NOMO-1 treated with dmso at 0.1 percent for 144 hours (cell line): Measurements from ENCODE around the gene ECEL1.
"Not testable (repeated sequence)": the region's sequence is repeated elsewhere in the genome, so short reads cannot be mapped to it uniquely, and the experiment has no call there.

Experiments
- DNase-seq: peaks from one replicate; lab custom pipeline; 2025; ENCODE audit not compliant: unreplicated experiment; lab: John Stamatoyannopoulos, UW

The ECEL1 gene

DNA sequence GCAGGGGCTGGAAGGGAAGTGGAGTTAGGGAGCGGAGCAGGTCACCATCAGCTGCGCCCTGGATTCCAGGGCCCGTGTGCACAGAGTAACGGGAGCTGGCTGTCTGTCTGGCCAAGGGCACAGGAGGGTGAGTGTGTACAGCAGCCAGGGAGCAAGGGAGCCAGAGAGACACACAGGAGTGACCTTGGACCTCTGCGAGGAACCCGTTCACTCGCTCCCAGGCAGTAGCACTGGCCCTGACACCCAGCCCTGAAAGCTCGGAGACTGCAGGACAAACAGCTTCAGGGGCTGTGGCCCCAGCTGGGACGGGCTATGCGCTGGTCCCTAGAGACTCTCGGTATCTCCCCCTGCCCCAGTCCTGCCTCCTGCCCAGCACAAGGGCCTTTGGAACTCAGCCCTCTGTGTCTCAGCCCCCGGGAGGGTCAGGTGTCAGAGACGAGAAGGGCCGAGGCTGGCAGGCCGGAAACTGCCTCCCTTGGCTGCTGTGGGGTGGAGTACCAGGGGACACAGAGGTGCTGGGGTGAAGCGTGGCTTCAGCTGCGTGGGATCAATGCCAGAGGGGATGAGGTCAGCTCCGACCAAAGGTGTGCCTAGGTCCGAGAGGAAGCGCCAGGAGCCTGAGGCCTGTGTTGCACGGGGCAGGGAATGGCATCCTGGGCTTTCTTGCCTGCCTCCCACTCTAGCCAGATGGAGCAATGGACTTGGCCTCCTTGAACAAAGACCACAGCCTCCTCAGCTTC, 43.8 kb downstream of the ECEL1 start:
- not testable (repeated sequence) for DNase-seq

DNA sequence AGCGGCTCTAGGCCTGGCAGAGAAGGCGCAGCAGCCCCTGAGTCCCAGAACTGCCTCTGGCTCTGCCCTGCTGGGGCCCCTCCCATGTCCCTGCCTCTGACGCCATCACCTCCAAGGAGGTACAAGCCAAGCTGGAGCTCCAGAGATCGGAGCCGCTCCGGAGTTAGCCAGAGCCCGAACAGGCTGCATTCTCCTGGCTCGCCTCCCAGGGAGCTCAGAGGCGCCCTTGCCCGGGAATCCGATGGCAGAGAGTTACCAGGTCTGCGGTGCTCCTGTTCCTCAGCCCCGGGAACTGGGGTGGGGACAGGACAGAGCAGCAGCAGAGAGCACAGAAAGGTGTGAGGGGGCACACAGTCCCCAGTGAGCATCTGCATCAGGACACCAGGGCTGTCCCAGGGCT, 44.6 kb downstream of the ECEL1 start:
- DNase-seq = not testable (repeated sequence)

DNA sequence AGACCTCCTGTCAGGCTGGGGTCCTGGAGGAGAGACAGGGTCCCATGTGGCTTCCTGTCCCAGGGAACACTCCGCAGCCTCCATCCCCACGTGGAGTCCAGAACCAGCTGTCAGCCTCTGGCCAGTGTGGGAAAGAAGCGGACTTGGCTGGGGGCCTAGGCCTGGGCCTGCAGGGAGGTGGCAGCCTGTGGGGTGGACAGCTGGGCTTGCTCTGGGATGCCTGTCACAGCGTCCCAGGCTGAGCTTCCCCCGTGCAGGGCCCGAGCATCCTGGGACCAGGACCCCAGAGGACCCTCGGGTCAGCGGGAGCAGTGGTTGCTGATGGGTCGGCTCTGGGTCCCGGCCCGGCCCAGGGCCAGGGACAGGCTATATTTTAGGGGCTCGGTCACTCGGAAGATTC, 45.2 kb downstream of the ECEL1 start:
- not testable (repeated sequence) for DNase-seq

DNA sequence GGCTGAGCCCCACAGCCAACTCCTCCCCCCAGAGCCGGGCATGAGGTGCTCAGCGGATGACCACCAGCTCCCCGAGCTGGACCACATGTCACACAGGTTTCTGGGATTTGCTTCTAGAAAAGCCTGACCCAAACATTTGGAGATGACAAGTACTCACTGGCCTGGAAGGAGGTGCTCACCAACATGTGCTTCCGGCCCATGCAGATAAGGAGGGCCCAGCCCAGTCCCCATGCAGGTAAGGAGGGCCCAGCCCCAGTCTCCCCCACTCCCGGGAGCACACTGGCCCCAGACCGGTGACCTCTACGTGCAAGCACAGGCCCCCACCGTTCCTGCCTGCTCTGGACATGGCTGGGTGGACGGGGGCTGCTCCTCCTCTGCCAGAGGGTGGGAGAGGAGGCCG, 45.7 kb downstream of the ECEL1 start:
- DNase-seq = not testable (repeated sequence)

DNA sequence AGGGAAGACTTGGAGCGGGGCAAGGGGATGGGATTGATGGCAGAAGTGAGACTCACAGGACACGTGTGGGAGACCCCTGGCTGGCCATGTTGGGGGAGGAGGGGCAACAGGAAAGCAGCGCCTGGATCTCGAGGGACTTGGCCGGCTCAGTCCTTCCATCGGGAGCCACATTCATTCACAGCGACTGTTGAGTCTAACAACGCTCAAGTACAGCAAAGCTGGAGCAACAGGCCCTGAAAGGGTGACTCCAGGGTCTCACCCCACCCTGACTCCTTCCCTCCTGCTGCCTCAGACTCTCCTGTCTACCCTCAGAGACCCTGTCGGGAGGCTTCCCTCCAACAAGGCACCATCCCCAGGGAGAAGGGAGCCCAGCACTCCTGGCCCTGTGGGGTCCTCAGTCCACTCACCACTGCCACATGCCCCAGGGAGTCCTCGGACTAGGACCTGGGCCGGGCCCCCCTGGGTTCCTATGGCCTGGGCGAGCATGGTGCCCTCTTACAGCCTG, 46.4 kb downstream of the ECEL1 start:
- no peak for DNase-seq

DNA sequence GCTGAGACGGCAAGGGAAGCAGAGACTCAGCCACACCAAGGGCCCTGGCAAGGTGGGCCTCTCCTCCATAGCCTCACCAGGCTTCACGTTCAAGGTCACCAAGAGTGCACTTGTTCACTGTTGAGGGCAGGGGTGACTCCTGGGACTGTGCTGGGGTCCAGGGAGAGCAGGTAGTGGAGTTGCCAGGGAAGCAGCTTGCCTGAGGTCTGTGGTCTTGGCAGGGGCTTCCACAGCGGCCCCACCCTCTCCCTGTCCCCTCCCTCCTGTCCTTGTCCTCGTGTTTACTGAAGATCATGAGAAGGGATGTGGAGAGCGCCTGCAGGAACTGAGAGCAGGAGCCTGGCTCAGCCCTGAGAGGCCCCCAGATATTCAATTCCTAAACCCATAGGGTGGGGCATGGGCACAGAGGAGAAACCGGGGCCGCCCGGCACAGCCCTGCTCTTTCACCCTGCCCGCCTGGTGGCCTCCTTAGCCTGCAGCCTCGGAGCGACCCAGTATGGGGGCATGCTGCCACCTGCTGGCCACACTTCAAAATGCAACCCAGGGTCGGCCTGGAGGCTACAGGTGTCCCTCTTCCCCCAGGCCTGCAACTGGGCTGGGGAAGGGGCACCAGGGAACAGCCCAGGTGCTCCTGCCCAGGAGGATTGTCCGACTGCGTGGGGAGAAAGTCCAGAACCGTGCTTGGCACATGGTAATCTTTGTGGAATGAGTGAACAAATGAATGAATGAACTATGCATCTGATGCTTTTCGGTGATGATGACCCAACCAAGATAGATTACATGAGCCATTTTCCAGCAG, 47.2 kb downstream of the ECEL1 start:
- peak; percentile 17 for DNase-seq

DNA sequence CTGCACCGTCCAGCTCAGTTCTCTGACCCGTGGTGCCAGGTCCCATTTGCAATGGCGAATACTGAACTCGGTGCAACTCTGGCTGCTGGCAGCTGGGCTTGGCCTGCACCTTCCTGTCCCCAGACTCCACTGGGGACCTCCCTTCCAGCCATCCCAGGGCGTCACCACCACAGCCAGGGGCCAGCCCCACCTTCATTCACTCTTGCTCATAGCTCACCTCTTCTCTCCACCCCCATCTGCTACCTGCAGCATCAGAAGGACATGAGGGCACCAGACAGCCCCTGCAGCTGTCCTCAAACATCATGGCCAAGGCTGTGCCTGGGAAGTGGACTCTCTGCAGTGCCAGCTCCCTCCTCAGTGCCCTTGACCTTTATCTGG, 47.9 kb downstream of the ECEL1 start:
- no peak for DNase-seq

DNA sequence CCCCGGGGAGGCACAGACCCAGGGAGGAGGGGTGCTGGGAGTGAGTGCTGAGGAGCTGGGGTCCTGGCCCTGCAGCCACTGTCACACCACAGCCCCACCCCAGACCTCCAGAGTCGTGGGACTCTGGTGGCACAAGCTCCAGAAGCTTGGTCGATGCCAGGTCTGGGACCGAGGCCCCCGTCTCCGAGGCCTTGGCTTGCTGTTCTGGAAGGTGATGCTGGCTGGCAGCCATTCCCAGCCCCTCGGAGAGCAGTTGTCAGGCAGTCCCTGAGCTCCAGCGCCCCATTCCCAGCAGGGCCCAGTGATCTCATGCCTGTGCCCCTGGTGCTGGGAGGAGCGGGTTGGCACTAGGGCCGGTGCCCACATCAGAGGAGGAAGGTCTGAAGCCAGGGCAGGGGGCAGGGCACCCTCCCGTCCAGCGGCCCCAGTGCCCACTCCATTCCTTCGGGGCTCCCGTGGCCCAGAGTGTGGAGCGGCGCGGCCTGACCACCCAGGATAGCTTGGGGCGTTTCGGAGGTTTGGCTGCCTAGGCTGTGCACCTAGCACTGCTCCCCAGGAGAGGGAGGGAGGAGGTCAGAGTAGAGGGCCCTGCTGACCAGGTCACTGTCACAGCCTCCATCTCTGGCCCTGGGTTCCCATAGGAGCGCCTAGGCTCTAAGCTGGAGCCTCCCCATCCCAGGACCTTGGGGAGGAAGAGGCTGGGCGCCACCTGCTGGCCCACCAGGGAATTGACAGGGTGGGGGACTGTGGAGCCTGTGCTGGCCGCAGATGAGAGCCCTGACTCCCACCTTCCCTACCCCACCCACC, 48.5 kb downstream of the ECEL1 start:
- DNase-seq = no peak

DNA sequence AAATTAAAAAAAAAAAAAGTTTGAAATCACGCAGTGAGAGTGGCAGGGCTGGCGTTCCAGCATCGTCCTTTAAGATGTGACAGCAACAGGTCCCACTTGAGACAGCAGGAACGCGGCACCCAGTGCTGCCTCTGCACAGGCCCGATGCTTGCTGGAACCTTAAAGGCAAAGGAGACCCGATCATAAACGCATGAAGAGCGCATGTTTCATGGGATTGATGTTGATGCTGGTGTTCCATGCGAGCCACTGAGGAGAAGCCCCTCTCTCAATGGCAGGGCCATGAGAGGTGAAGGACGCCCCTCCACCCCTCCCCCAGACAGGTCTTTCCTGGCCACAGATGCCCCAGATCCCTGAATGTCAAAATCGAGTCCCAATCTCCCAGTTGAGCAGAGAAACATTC, 49.5 kb downstream of the ECEL1 start:
- no peak for DNase-seq

DNA sequence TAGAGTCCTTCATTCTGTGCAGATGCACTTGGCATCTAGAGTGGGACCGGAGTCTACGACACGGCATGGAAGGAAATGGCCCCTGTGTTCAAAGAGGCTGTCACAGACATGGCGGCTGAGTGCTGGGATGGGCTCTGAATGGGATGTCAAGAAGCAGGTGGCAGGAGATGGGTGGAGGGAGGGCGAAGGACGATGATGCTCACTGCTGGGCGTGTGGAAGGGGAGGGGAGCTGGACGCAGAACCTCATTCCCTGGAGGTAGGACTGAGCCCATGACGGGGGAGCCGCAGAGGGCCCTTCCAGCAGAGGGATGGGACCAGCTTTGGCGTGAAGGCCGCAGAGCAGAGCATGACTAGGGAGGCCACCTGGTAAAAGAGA, 50.5 kb downstream of the ECEL1 start:
- DNase-seq = no peak

DNA sequence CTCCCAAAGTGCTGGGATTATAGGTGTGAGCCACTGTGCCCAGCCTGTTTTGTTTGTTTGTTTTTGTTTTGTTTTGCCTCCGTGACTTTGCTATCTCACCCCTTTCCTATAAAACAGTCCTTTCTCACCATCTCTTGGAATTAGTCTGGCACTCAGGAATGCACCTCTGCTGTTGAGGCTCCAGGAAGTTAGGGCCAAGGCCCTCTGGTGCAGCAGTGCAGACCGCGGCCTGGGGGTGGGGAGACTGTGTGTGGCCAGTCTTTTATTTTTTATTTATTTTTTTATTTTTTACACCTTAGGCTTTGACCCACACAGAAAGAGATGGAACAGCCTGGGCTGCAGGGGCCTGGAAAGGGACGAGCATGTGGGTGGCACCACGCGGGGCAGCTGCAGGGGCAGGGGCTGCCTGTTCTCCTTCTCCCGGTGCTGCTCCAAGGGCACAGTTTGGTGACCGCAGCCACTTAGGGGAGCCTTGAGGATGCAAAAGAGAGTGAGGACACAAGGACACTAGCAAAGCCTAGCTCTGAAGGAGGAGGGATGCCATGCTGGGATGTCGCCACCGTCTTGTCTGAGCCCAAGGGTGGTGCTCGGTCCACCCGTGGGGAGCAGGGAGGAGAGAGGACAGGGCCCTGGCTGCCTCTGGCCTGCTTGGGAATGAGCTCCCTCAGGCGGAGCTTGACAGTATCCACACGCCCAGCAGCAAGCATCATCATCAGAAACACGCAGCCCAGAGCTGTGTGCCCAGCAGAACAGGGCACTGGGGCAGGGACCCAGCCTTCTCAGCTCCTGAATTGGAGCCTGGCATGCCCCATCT, 51.0 kb downstream of the ECEL1 start:
- DNase-seq = no peak

DNA sequence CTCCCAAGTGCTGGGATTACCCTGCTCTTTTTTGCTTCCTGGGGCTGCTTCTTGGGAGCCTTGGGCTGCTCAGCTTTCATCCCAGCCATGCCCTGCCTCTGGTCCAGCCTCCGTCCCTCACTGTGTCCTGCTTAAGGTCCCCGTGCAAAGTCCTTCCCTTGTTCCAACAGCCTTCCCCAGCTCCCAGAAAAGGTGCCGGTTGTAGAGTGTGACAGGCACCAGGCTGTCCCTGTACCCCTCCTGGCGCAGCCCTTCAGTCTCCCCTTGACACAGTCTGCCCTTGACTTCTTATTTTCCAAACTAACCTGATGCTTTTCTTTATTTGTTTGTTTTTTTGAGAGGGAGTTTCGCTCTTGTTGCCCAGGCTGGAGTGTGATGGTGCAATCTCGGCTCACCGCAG, 51.8 kb downstream of the ECEL1 start:
- DNase-seq = no peak

DNA sequence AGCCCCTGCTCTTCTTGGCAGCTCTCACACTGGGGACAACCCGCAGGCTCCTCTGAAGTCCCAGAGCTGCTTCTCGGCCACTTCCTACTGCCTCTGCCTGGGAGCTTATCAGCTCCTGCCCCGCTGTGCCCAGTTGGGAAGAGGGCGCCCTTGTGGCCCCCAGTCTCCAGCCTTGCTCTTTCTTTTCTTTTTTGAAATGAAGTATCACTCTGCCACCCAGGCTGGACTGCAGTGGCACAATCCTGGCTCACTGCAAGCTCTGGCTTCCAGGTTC, 52.3 kb downstream of the ECEL1 start:
- DNase-seq = no peak

DNA sequence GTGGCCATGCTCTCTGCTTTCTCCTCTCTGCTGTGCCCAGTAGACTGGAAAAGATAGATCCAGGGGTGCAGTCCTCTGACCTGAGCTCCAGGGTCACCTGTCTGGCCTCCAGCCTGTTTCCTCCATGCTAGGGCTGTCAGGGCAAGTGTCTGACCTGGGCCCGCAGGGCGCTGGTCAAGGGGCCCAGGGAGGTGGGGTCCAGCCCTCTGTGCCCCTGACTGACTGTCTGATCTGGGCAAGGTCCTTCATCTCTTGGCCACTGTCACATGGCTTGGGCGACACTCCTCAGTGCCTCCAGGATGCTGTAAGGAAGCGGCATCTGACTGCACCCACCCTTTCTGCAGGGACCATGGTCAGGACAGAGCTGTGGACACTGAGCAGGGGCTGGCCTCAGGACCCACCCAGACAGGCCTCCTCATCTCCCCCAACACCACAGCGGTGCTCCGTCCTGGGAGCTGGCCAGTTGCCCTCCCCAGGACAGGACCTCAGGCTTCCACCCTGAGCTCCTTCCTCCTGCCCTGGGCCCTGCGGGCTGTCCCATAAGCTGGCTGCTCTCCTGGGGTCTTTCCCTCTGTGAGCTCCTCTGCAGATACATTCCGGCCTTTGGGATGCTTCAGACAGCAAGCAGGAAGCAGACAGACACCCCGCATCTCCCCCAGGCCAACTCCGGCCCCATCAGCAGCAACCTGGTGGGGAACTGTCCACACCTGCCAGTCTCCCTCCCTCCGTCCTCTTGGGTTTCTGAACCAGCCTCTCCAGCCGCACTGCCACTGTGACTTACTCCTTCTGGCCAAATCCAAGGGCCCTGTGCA, 52.9 kb downstream of the ECEL1 start:
- no peak for DNase-seq

DNA sequence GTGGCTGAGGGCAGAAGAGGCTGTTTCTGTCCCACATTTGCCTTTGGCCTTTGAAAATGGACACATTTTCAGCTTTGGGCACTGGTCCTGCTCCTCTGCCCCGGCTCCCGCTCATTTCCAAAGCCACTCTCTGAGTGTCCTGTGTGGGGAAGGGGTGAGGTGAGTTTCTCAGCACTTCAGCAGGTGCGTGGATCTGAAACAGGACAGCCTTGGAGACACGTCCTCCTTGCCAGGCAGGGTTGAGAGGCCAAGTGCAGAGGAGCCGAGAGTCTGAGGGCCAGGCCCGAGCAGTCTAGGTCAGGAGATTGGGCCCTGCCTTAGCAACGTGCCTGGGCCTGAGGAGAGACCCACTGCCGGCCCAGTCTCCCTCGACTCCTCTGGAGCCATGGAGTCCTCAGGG, 53.5 kb downstream of the ECEL1 start:
- DNase-seq = no peak

DNA sequence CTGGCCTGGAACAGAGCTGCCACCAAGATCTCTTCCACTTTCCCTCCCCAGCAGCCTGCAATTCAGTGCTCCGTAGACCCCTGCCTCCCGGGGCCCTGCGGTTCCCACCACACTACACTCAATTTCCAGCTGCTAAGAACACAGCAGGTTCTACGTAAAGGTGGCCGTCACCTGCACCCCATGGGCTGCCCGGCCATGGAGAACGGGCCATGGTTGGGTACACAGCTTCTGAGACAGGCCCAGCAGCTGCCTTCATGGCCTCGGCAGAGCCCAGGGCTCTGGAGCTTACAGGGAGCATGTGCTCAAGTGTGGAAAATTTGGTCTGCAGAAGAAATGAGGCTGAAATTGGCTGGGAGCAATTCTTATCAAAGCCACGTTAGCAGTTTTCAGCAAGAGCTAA, 54.0 kb downstream of the ECEL1 start:
- DNase-seq = not testable (repeated sequence)

DNA sequence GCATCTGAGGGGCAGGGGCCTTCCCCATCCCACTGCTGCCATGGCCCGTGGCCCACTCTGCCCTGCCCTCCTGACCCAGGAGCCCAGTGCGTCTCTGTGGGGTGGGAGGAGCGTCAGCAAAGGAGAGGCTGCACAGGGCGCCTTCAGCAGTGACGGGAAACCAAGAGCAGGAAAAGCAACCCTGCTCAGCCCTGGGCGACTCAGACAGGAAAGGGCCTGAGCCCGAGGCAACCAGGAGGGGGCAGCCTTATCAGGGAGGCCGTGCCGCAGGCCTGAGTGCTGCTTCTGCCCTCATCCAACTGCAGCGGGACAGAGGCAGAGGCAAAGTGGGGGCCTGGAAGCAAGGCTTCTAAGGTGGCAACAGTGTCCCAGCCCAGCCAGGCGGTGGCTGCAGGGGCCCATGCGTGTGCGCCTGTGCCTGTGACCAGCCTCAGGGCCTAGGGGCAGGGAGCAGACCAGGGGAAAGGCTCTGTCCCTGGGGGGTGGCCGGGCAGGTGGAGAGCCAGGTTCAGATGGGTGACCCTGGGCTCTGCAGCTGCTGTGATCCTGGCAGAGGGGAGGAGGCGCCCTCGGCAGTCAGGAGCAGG, 54.9 kb downstream of the ECEL1 start:
- no peak for DNase-seq

DNA sequence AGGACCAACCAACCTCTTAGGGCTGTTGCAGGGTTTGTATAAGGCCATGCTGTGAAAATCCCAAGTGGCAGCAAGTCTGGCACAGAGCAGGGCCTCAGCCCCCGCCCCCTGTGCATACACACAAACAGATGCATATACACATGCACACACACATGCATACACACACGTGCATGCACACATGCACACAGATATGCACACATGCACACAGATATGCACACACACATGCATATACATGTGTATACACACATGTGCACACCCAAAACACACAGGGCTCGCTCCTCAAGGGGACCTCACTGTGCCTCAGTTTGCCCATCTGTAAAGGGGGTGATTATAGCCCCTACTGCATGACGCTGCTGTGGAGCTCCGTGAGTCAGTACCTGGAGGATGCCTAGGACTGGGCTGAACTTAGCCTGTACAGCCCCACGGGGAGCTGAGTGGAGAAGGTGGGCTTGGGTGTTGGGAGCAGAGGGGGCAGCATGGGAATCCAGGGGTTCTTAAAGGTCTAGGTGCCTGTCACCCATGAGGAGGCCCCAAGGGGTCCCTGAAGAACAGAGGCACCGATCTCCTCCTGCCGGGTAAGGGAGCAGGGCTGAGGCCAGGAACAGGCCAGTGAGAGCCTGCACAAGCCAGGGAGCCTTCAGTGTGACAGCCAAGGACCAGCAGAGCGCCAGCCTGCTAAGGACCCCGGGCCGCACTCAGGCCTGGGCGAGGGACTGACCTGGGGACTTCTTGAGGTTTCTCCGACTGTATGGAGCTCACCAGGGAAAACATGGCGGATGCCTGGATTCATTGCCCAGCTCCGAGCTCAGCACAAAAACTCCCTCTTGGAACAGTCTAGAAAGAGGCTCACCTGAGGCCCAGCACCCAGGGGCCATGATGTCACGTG, 55.7 kb downstream of the ECEL1 start:
- DNase-seq = no peak
